ENCODE data around the gene TMEM223.

DNA sequence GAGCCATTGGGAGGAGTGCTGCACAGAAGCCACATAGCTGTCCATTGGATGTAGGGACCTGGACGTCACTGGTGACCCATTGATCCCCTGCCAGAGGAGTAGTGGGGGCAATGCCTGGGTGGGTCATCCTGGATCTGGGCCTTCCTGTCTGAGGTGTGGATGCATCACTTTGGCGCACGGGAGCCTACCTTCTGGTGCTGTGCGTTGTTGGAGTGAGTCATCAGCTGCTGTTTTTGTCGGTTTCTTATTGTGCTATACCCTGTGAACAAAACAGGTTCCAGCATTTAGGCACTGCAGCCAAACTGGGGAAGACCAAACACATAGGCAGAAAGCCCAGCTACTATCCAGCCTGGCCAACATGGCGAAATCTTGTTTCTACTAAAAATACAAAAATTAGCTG lies 17.4 kb downstream of the TMEM223 start:
- TF ChIP-seq, protein P1, sequence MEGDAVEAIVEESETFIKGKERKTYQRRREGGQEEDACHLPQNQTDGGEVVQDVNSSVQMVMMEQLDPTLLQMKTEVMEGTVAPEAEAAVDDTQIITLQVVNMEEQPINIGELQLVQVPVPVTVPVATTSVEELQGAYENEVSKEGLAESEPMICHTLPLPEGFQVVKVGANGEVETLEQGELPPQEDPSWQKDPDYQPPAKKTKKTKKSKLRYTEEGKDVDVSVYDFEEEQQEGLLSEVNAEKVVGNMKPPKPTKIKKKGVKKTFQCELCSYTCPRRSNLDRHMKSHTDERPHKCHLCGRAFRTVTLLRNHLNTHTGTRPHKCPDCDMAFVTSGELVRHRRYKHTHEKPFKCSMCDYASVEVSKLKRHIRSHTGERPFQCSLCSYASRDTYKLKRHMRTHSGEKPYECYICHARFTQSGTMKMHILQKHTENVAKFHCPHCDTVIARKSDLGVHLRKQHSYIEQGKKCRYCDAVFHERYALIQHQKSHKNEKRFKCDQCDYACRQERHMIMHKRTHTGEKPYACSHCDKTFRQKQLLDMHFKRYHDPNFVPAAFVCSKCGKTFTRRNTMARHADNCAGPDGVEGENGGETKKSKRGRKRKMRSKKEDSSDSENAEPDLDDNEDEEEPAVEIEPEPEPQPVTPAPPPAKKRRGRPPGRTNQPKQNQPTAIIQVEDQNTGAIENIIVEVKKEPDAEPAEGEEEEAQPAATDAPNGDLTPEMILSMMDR (IDR thresholded peaks at IDR 0.05): no peak
- no peak for TF ChIP-seq ZFX (IDR thresholded peaks at IDR 0.05; ENCODE audit: borderline replicate concordance)
